NCI-H1105 (cell line): ENCODE results near the gene PTTG1.
"Not testable (repeated sequence)": the region's sequence is repeated elsewhere in the genome, so short reads cannot be mapped to it uniquely, and the experiment has no call there.

Source experiments
- DNase-seq: peaks from one replicate; lab custom pipeline; 2025; lab: John Stamatoyannopoulos, UW

The PTTG1 gene

GRCh38 chr5:160423099-160423498 lies 1.4 kb downstream of the PTTG1 start:
- DNase-seq = peak; percentile 23

- DNase-seq = no peak
Observed at GRCh38 chr5:160427607-160428006, 6.0 kb downstream of the PTTG1 start.

GRCh38 chr5:160432196-160432595 lies 10.5 kb downstream of the PTTG1 start:
- no peak for DNase-seq

DNA sequence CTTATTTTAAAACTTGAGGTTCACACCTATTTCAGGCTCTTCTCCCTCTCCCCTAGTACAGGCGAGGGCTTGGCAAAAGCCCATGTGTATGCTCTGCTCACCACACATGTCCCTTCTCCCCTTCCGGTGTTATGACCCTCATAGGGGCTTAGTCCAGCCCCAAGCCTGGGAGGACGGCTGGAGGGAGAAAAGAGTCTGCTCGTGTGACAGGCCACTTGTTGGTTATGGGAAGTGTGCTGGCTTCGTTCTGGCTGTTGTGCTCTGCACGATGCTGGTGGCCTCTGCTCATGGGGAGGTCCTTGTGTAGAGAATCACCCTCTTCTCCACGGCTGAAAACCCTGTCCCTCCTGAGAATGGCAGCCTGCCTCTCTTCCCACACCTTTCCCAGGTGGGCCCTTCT lies 11.1 kb downstream of the PTTG1 start:
- no peak for DNase-seq

GRCh38 chr5:160434022-160434531 lies 12.4 kb downstream of the PTTG1 start:
- peak; percentile 61 for DNase-seq

GRCh38 chr5:160435532-160435931 lies 13.9 kb downstream of the PTTG1 start:
- no peak for DNase-seq

DNA sequence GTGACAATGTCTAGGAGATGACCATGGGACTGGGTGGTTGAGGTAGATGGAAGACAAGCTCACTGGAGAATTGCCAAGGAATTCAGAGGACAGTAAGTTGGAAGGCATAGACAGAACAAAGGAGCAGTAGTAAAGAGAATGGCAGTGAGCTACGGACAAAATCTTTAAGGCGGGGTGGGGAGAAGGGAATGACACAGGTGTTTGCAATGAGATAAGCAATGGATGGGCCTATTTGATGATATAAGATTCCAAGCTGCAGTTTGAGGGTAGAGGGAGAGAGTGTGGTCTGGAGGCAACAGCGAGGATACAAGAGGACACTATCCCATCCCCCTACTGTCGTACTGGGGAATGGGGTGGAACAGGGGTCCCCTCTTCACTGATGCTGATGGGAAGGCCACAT lies 14.4 kb downstream of the PTTG1 start:
- DNase-seq = no peak

DNA sequence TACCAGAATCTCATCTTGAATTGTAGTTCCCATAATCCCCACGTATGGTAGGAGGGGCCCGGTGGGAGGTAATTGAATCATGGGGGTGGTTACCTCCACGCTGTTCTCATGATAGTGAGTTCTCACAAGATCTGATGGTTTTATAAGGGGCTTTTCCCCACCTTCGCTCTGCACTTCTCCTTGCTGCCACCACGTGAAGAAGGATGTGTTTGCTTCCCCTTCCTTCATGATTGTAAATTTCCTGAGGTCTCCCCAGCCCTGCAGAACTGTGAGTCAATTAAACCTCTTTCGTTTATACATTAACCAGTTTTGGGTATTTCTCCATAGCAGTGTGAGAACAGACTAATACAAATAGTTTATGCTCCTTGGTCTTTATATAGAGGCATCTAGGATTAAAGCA lies 15.0 kb downstream of the PTTG1 start:
- DNase-seq = not testable (repeated sequence)

DNA sequence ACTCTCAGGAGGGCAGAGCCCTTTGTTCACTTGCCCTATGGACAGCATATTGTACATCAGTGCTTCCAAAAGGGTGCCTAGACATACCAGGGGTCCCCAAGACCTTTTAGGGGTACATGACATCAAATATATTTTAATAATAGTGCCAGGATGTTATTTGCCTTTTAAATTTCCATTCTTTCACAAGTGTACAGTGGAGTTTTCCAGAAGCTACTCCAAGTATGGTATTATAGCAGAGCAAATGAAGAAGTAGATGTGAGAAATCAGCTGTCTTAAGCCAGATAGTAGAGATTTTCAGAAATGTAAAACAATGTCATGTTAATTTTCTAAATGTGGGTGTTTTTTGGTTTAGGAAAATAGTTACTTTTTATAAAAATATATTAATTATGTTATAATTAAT lies 15.6 kb downstream of the PTTG1 start:
- DNase-seq = no peak

GRCh38 chr5:160438316-160439204 lies 16.9 kb downstream of the PTTG1 start:
- peak; percentile 33 for DNase-seq

- peak; percentile 44 for DNase-seq
Observed at GRCh38 chr5:160439205-160439600, 17.5 kb downstream of the PTTG1 start.

- no peak for DNase-seq
Observed at GRCh38 chr5:160441311-160441781, 19.7 kb downstream of the PTTG1 start.

DNA sequence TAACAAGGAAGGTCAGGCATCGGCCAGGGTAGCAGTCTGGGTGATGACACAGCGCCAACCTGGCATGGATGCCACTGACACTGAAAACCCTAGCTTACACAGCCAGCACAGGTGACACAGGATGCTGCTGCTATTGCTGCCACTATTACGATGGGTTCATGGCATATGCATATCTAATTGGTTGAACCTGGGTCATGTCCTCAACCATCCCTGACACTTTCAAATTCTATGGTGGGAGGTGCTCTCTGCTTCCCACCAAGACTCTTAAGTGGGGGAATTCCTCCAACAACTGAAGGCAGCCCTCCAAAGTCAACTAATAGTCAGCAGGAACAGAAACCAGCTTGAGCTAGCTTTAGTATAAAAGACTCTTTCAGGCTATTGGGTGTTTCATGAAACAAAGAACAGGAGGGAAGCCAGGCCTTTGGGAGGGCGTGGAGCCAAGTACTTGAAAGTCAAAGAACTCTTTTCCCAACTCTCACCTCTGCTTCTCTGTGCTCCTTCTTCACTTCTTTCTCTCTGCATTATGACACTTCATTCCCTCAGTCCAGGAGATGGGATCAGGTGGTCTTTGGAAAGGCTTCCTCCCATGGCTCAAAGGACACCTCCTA lies 21.3 kb downstream of the PTTG1 start:
- no peak for DNase-seq

GRCh38 chr5:160444407-160444806 lies 22.8 kb downstream of the PTTG1 start:
- DNase-seq = no peak

- no peak for DNase-seq
Observed at GRCh38 chr5:160445132-160445531, 23.5 kb downstream of the PTTG1 start.

DNA sequence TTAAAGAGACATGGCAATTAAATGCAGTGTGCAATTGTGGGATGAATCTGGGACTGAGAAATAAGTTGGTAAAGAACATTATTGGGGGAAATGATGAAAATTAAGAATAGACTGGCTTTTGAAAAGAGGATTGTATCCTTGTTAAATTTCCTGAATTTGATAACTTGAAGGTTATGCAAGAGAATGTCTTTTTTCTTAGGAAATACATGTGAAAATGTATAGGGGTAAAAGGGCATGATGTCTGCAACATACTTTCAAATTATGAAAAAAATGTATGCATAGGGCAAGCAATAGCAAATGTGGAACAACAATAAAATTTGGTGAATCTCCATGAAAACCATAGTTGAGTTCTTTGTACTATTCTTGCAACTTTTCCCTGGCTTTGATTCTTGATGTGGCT lies 24.1 kb downstream of the PTTG1 start:
- DNase-seq = no peak

DNA sequence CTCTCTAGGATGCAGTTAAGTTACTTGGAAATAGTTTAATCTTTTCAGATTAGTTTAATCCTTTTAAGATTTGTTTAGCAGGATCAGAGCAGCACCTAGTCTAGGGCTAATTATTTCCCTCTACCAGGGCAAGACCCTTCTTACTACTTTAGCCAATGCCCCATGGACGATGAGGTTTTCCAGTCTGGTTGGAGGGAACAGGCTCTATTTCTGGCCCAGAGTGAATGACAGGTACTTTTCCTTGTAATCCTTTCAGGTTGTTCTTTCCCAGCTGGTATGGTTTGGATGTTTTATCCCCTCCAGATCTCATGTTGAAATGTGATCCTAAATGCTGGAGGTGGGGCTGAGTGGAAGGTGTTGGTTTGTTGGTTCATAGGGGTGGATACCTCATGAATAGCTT lies 27.2 kb downstream of the PTTG1 start:
- no peak for DNase-seq

- DNase-seq = no peak
Observed at GRCh38 chr5:160449458-160449857, 27.8 kb downstream of the PTTG1 start.

DNA sequence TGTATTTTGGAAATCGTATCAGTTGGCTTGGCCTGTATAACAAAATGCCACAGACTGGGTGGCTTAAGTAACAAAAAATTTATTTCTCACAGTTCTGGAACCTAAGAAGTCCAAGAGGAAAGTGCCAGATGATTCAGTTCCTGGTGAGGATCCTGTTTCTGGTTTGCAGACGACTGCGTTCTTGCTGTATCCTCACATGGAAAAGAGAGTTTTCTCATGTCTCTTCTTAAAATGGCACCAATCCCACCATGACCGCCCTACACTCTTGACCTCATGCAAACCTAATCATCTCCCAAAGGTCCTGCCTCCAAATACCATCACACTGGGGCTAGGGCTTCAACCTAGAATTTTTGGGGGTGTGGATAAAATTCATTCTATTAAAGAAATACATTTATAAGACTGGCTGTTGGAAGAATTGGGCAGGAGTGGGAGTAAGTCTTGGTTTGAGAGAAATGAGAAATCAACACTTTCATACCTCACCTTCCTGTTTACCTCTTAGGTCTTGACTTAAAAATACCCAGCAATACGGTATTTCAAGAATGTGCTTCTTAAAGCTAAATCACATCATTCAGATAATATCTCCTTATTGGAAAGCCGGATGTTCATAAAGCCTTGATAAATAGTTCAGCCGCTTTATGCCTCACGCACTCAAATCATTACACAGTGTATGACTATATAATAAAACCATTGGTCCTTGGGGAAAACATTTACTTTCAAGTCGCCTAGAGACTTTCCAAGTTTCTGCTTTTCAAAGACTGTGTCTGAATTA lies 28.7 kb downstream of the PTTG1 start:
- DNase-seq = no peak

GRCh38 chr5:160451281-160451680 lies 29.6 kb downstream of the PTTG1 start:
- no peak for DNase-seq

GRCh38 chr5:160452036-160452435 lies 30.4 kb downstream of the PTTG1 start:
- DNase-seq = no peak

DNA sequence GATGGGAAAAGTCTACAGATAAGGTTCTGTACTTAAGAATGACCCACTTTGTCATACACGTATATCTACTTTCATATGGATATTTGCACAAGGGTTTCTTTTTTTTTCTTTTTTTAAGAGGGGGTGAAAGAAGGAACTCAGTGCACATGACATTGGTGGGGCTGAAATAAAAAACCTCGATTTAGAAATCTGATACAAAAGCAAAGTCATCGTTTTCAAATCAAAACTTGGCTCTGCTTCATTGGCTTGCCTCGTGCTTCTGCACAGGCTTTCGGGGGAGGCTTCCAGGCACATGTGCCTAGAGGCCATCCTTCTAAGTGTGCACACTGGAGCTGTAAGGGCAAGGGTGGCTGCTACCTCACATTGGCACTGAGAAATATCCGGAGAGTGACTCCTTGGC lies 31.1 kb downstream of the PTTG1 start:
- DNase-seq = no peak
